ENCODE measurements around the gene C11orf65. TPM values are rescaled to one million over a fixed set of nuclear protein-coding genes. Genes with fewer than 3 reads are reported as not detected.

The C11orf65 gene
- total RNA-seq, 1 experiment from 2014 or later: not detected

DNA sequence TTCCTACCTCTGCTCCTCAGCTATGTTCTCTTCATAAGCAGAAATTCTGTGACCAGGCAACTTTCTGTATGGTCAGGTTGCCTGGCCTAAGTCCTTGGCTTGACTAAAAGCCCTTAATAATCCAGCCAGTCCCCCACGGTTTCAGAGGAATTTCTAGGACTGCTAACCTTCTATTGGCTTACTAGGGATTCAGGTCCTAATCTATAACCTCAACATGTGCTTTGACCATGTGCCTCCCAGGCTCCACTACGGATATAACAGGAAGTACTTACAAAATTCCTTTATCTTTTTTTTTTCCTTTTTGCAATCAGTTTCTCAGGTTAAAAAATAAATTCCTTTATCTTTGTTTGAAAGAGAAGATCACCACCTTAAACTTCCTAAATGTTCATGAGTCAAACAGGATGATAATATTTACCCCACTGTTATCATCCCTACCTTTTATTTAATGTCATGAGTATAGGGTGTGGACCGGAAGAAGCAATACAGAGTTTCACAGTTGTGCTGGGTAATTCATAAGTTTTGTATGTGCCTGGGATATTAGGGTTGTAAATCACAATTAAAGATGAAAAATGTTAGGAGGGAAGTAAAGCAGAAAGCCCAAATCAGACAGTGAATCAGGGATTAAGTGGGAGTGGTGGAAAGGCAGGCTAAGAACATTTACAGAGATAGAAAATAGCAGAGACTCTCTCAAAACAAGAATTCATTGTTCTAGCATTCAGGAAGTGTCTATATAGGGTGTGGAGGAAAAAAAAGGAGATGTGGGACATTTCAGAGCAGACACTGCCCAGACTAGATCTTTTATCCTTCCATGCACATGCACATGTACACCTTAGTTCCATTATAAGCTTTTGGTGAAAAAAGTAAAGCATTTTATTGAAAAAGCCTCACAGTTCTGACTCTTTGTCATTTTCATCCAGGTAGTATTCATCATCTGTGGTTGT is 41.6 kb upstream of the C11orf65 start:
- Mint-ChIP-seq H3K4me1 (ENCODE audit: low read depth, unreplicated experiment) (peaks cover 10% of the 10 kb centered on the region), H3K27ac (ENCODE audit: unreplicated experiment) (peak overlapping the region; percentile 3), H3K36me3 (ENCODE audit: insufficient read depth, unreplicated experiment) (no peaks in the 10 kb centered on the region), H3K9me3 (ENCODE audit: low read depth, unreplicated experiment) (no peaks in the 10 kb centered on the region), H3K4me3 (ENCODE audit: low read depth, unreplicated experiment) (no peak overlapping the region), H3K27me3 (ENCODE audit: unreplicated experiment) (no peaks in the 10 kb centered on the region)
- no TSS peak for BruUV-seq (replicated peaks)
- no peak for DNase-seq
- intact Hi-C loops (cut with micrococcal nuclease; ENCODE audit: unreplicated experiment): no loop called here
- TF ChIP-seq, protein P1, sequence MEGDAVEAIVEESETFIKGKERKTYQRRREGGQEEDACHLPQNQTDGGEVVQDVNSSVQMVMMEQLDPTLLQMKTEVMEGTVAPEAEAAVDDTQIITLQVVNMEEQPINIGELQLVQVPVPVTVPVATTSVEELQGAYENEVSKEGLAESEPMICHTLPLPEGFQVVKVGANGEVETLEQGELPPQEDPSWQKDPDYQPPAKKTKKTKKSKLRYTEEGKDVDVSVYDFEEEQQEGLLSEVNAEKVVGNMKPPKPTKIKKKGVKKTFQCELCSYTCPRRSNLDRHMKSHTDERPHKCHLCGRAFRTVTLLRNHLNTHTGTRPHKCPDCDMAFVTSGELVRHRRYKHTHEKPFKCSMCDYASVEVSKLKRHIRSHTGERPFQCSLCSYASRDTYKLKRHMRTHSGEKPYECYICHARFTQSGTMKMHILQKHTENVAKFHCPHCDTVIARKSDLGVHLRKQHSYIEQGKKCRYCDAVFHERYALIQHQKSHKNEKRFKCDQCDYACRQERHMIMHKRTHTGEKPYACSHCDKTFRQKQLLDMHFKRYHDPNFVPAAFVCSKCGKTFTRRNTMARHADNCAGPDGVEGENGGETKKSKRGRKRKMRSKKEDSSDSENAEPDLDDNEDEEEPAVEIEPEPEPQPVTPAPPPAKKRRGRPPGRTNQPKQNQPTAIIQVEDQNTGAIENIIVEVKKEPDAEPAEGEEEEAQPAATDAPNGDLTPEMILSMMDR (IDR thresholded peaks at IDR 0.05; ENCODE audit: unreplicated experiment): no peak
- CTCF ChIA-PET: no interaction called here

DNA sequence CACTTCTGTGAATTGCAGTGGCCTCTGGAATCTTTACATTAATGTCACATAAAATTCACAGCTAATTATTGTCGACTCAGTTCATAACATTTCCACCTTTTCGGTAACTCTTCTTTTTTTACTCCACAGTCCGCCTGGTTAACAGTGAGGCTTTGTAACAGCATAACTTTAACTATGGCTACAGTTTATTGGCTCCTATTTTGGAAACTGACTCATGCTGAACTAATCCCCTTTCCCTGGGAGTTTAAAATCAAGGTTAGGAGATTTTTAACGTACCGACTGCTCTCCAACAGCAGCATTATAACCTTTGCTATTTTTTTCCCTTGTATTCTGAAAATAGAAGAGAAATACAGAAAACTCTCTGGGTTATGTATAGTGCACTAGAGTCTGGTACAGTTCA is 34.1 kb upstream of the C11orf65 start:
- Mint-ChIP-seq H3K36me3 (ENCODE audit: insufficient read depth, unreplicated experiment) (peaks cover 15% of the 10 kb centered on the region), H3K9me3 (ENCODE audit: low read depth, unreplicated experiment) (no peaks in the 10 kb centered on the region), H3K4me3 (ENCODE audit: low read depth, unreplicated experiment) (no peak overlapping the region), H3K27me3 (ENCODE audit: unreplicated experiment) (no peaks in the 10 kb centered on the region), H3K27ac (ENCODE audit: unreplicated experiment) (no peak overlapping the region), H3K4me1 (ENCODE audit: low read depth, unreplicated experiment) (peaks cover 9% of the 10 kb centered on the region)
- TF ChIP-seq, protein P1 (IDR thresholded peaks at IDR 0.05; ENCODE audit: unreplicated experiment): no peak
- DNase-seq: no peak
- CTCF ChIA-PET: no interaction called here
- BruUV-seq (replicated peaks): no TSS peak
- intact Hi-C loops (cut with micrococcal nuclease; ENCODE audit: unreplicated experiment): no loop called here

DNA sequence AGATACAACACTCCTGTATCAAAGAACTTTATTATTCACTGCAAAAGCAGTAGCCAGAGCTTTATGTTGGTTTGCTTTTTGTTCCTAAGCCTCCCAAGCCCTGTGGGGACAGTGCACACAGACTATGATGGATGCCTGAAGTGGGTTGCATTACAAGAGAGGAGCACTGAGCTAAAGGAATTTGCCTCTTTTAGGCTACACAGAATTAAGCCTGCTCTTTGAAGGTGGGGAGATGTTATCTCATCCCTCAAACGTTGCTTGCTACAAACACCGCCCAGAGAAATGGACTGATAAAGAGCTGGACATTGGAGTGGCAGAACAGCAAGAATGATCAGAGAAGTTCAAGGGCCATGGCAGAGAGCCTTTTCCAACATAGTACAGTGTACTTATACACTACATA is 33.4 kb upstream of the C11orf65 start:
- H3K4me1 Mint-ChIP-seq (ENCODE audit: low read depth, unreplicated experiment): peaks cover 10% of the 10 kb centered on the region
- BruUV-seq (replicated peaks): no TSS peak
- CTCF ChIA-PET: no interaction called here
- no peak for DNase-seq
- H3K36me3 Mint-ChIP-seq (ENCODE audit: insufficient read depth, unreplicated experiment): peaks cover 15% of the 10 kb centered on the region
- no peaks in the 10 kb centered on the region for H3K27me3 Mint-ChIP-seq (ENCODE audit: unreplicated experiment)
- intact Hi-C loops (cut with micrococcal nuclease; ENCODE audit: unreplicated experiment): no loop called here
- H3K4me3 Mint-ChIP-seq (ENCODE audit: low read depth, unreplicated experiment): no peak overlapping the region
- TF ChIP-seq, protein P1 (IDR thresholded peaks at IDR 0.05; ENCODE audit: unreplicated experiment): no peak
- no peak overlapping the region for H3K27ac Mint-ChIP-seq (ENCODE audit: unreplicated experiment)
- no peaks in the 10 kb centered on the region for H3K9me3 Mint-ChIP-seq (ENCODE audit: low read depth, unreplicated experiment)

DNA sequence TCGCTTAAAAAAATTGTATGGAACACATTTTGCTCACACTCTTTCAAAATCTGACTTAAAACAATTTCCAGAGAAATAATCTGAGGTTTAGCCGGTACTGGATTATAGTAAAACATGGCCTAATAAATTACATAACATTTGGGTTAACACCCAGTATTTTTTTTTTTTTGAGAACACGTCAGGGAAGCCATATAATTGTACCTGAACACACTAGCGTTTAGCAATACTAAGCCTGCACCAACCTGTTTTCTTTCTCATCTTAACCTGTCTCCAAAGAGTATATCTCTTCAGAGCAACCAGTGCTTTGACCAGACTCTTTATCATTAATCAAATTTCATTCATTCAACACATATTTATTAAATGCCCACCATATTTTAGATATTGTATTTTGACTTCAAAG is 32.8 kb upstream of the C11orf65 start:
- no peak overlapping the region for H3K4me3 Mint-ChIP-seq (ENCODE audit: low read depth, unreplicated experiment)
- H3K4me1 Mint-ChIP-seq (ENCODE audit: low read depth, unreplicated experiment): peaks cover 10% of the 10 kb centered on the region
- CTCF ChIA-PET: no interaction called here
- no peak for DNase-seq
- H3K27ac Mint-ChIP-seq (ENCODE audit: unreplicated experiment): no peak overlapping the region
- H3K9me3 Mint-ChIP-seq (ENCODE audit: low read depth, unreplicated experiment): no peaks in the 10 kb centered on the region
- H3K27me3 Mint-ChIP-seq (ENCODE audit: unreplicated experiment): no peaks in the 10 kb centered on the region
- intact Hi-C loops (cut with micrococcal nuclease; ENCODE audit: unreplicated experiment): no loop called here
- TF ChIP-seq, protein P1 (IDR thresholded peaks at IDR 0.05; ENCODE audit: unreplicated experiment): no peak
- no TSS peak for BruUV-seq (replicated peaks)
- H3K36me3 Mint-ChIP-seq (ENCODE audit: insufficient read depth, unreplicated experiment): peaks cover 15% of the 10 kb centered on the region
